Transverse colon (tissue), 4 donors: ENCODE results near the gene TPM4. TPM values are rescaled to one million over a fixed set of nuclear protein-coding genes. Genes with fewer than 3 reads are reported as not detected.
"Not testable (repeated sequence)": the region's sequence is repeated elsewhere in the genome, so short reads cannot be mapped to it uniquely, and the experiment has no call there.

Experiments used
- DNase-seq: peaks from one replicate; pipeline ENCODE4 v3.0.0-alpha.2; 2019
- H3K27ac ChIP-seq, 4 donors: fragments of 200-600 bp; sonication (generic); 2 replicates each; pipeline ENCODE4 v1.5.1; 2016 to 2018; ENCODE audit warnings: inconsistent platforms in 4 of 4
- H3K27me3 ChIP-seq: fragments of 200-600 bp; sonication (generic); 2 replicates; pipeline ENCODE4 v1.5.1; 2017; ENCODE audit warnings: inconsistent platforms
- H3K36me3 ChIP-seq, 4 donors: fragments of 200-600 bp; sonication (generic); 2 replicates each; pipeline ENCODE4 v1.5.1; 2017 to 2019; ENCODE audit warnings: inconsistent platforms in 4 of 4
- H3K4me1 ChIP-seq, 4 donors: fragments of 200-600 bp; sonication (generic); 2 replicates each; pipeline ENCODE4 v1.5.1; 2017 to 2020; ENCODE audit warnings: inconsistent platforms in 4 of 4
- H3K4me3 ChIP-seq, 4 donors: fragments of 200-600 bp; sonication (generic); 1 replicate in 1 of 4; 2 replicates in 3 of 4; pipeline versions ENCODE4 v1.5.1 to v1.6.1; 2017 to 2019; ENCODE audit warnings: inconsistent platforms in 4 of 4
- H3K9me3 ChIP-seq, 2 donors: fragments of 200-600 bp; sonication (generic); 2 replicates each; pipeline ENCODE4 v1.5.1; 2017 to 2019; ENCODE audit warnings: inconsistent platforms in 2 of 2
- EP300 ChIP-seq: sonication (generic); formaldehyde crosslinking; IDR thresholded peaks from one replicate; pipeline ENCODE4 v1.6.1; 2017; ENCODE audit warnings: antibody characterized with exemption, low read depth
- POLR2A ChIP-seq: fragments of 450-650 bp; IDR thresholded peaks from one replicate; pipeline ENCODE4 v1.6.1; 2016; ENCODE audit warnings: antibody characterized with exemption, mild to moderate bottlenecking, moderate library complexity
- POLR2AphosphoS5 ChIP-seq, 3 donors: sonication (generic); formaldehyde crosslinking; IDR thresholded peaks; one replicate each; pipeline ENCODE4 v1.6.1; 2016; ENCODE audit warnings: antibody characterized with exemption in 3 of 3
- WGBS, 2 donors: methylation state at CpG; one replicate each; pipeline ENCODE4 v1.1.5; 2018; ENCODE audit warnings: low coverage in 1 of 2; 5-methylcytosine and 5-hydroxymethylcytosine counted together
- in situ Hi-C, 4 donors: fragments of 200-750 bp; cut with MboI; loops; one replicate each; pipeline versions ENCODE4 v1.15.0 to v1.15.1; 2017; ENCODE audit warnings: low sequenced_read_pairs in 3 of 4, low pct_ligation_motif_present in 1 of 4, low pct_unique_long_range_greater_than_20kb in 1 of 4
- intact Hi-C: fragments of 100-400 bp; cut with DNase I; formaldehyde crosslinking; loops from one replicate; pipeline ENCODE4 v1.15.1; 2023; ENCODE audit warnings: low total_unique reads
- total RNA-seq, 4 donors: library from RNA; depleted of rRNA; stranded (reverse); fragments of >200 nt; gene quantifications; one replicate each; pipeline ENCODE4 v1.1.0, GENCODE V29; 2016
- TF ChIP-seq, protein P1 (sequence below), 5 experiments: fragments of 200-600 bp in 3 of 5; fragments of 450-650 bp in 2 of 5; sonication (generic) in 3 of 5; IDR thresholded peaks; 1 replicate in 2 of 5; 2 replicates in 3 of 5; pipeline ENCODE4 v1.5.1; 2016 to 2017; ENCODE audit warnings: antibody characterized with exemption in 5 of 5, inconsistent platforms in 3 of 5, mild to moderate bottlenecking in 2 of 5, moderate library complexity in 1 of 5

Gene TPM4
- 100 to 1,000 TPM; 228 to 491 (median 288) TPM for total RNA-seq

DNA sequence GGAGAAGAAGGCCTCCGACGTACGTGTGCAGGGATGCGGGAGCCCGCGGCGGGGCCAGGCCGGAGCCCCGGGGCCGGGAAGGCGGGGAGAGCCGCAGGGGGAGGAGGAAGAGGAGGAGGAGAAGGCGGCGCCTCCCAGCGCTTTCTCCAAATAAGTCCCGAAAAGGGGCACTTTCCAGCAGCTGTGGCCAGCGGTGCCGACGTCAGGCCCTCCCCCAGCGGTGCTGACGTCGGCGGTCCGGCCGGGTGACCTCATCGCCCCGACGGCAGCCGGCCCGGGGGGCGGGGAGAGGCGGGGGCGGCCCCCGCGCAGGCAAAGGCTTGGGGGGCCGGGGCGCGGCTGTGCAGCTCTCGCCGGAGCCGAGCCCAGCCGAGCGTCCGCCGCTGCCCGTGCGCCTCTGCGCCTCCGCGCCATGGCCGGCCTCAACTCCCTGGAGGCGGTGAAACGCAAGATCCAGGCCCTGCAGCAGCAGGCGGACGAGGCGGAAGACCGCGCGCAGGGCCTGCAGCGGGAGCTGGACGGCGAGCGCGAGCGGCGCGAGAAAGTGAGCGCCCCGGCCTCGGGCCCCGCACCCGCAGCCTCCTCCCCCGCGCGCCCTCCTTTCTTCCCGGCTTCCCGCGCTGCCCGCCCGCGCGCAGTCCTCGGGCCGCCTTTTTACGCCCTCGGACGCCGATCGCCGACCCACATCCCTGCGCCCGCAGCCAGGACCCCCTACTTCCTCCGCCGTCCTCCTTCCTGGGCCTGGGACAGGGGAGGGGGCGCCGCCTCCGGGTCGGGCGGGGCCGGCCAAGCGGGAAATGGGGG is at the start of gene TPM4:
Gene TPM4 (plus strand): TSS at position 342 of the 804 bp plus-strand sequence. CDS start 71 bp downstream, at position 413.
- H3K27ac ChIP-seq, result peak within 1 kb of the TSS; percentile 99 to 100 (median 100)
- in situ Hi-C loops, result no loop called here
- TF ChIP-seq POLR2A, result peak; percentile 72
- peak; percentile 87 for TF ChIP-seq EP300
- peak; percentile 84 to 94 (median 89) for TF ChIP-seq POLR2AphosphoS5 (IDR thresholded peaks at IDR 0.05)
- TF ChIP-seq, protein P1, sequence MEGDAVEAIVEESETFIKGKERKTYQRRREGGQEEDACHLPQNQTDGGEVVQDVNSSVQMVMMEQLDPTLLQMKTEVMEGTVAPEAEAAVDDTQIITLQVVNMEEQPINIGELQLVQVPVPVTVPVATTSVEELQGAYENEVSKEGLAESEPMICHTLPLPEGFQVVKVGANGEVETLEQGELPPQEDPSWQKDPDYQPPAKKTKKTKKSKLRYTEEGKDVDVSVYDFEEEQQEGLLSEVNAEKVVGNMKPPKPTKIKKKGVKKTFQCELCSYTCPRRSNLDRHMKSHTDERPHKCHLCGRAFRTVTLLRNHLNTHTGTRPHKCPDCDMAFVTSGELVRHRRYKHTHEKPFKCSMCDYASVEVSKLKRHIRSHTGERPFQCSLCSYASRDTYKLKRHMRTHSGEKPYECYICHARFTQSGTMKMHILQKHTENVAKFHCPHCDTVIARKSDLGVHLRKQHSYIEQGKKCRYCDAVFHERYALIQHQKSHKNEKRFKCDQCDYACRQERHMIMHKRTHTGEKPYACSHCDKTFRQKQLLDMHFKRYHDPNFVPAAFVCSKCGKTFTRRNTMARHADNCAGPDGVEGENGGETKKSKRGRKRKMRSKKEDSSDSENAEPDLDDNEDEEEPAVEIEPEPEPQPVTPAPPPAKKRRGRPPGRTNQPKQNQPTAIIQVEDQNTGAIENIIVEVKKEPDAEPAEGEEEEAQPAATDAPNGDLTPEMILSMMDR (IDR thresholded peaks at IDR 0.05), result no peak
- 1% methylated on average over 90 of the region's 101 CpGs; no CpG with 5 or more reads in 1 of the 2 donors for WGBS, 2 donors
- H3K4me3 ChIP-seq, result peak within 1 kb of the TSS; percentile 82 to 100 (median 93)
- intact Hi-C loops, result loop anchor here (5.0 kb wide), 1 partner anchor 211 kb away; no protein-coding TSS in a partner anchor
- H3K27me3 ChIP-seq, result no peaks in the 10 kb centered on the region
- H3K36me3 ChIP-seq, result peaks cover 0 to 1% (median 0%) of the 10 kb centered on the region in 4 donors
- H3K9me3 ChIP-seq, result no peaks in the 10 kb centered on the region
- peaks cover 24 to 69% (median 49%) of the 10 kb centered on the region in 4 donors for H3K4me1 ChIP-seq
- peak; percentile 94 for DNase-seq

GRCh38 chr19:16026756-16027155 is 49.5 kb upstream of the TPM4 start:
- intact Hi-C loops (no loop called here), in situ Hi-C loops (no loop called here)

DNA sequence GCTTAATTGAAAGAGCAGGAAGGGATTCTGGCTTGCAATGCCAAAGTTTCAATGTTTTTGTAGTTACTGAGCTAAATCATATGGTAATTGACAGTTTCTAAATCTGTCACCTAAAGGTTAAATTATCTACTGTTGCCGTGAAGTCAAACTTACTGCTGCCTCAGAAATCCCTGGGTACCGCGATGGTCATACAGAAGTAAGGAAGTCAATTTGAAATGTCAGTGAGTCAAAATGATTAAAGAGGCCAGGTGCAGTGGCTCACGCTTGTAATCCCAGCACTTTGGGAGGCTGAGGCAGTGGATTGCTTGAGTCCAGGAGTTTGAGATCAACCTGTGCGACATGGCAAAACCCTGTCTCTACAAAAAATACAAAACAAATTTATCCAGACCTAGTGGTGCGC is 48.8 kb upstream of the TPM4 start:
- in situ Hi-C loops, result no loop called here
- TF ChIP-seq POLR2AphosphoS5 (IDR thresholded peaks at IDR 0.05) (no peak), POLR2A (no peak), EP300 (no peak)
- TF ChIP-seq, protein P1 (IDR thresholded peaks at IDR 0.05), result no peak
- Histone ChIP-seq H3K36me3 (no peaks in the 10 kb centered on the region), H3K4me3 (no peak overlapping the region), H3K27ac (no peak overlapping the region), H3K4me1 (no peaks in the 10 kb centered on the region), H3K9me3 (no peaks in the 10 kb centered on the region), H3K27me3 (no peaks in the 10 kb centered on the region)
- DNase-seq, result no peak
- intact Hi-C loops, result no loop called here
- WGBS, 2 donors, result 48 to 83% methylated on average over 1 to 6 of the region's 6 CpGs

More at GRCh38 chr19:16026756-16027155, 49.5 kb upstream of the TPM4 start:
- 58 to 87% methylated on average over 2 to 7 of the region's 7 CpGs for WGBS, 2 donors
- no peaks in the 10 kb centered on the region for H3K9me3 ChIP-seq
- no peaks in the 10 kb centered on the region for H3K27me3 ChIP-seq
- no peak overlapping the region for H3K27ac ChIP-seq
- H3K4me1 ChIP-seq, result no peaks in the 10 kb centered on the region
- H3K4me3 ChIP-seq, result no peak overlapping the region
- no peak for TF ChIP-seq POLR2A
- no peak for TF ChIP-seq POLR2AphosphoS5 (IDR thresholded peaks at IDR 0.05)
- TF ChIP-seq, protein P1 (IDR thresholded peaks at IDR 0.05), result no peak
- TF ChIP-seq EP300, result no peak
- no peaks in the 10 kb centered on the region for H3K36me3 ChIP-seq
- DNase-seq, result no peak

DNA sequence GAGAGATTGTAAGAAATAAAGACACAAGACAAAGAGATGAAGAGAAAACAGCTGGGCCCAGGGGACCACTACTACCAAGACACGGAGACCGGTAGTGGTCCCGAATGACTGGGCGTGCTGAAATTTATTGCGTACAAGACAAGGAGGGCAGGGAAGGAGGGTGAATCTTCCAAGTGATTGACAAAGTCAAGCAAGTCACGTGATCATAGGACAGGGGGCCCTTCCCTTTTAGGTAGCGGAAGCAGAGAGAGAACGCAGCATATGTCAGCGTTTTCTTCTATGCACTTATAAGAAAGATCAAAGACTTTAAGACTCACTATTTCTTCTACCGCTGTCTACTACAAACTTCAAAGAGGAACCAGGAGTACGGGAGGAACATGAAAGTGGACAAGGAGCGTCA is 46.1 kb upstream of the TPM4 start:
- H3K36me3 ChIP-seq, H3K4me1 ChIP-seq, DNase-seq, H3K9me3 ChIP-seq, in situ Hi-C loops, H3K4me3 ChIP-seq, intact Hi-C loops, H3K27me3 ChIP-seq, H3K27ac ChIP-seq: not testable (repeated sequence)
- 73 to 91% methylated on average over 6 to 12 of the region's 12 CpGs for WGBS, 2 donors
